Activated CD8-positive, alpha-beta memory T cell treated with anti-CD3 and anti-CD28 coated beads for 24 hours (primary cell): ENCODE data around the gene SYTL1.
A peak's percentile ranks its signal among the peaks of the same experiment; 100 is the strongest.

Experiments used
- DNase-seq: peaks from one replicate; pipeline ENCODE4 v3.0.0-alpha.2; 2020

The SYTL1 gene

GRCh38 chr1:27321813-27322568 is 19.8 kb upstream of the SYTL1 start, which contains the start of gene TMEM222:
TMEM222 (plus strand) TSS chr1:27322163; CDS start chr1:27322198, 35 bp downstream.
- peak; percentile 99 for DNase-seq

- no peak for DNase-seq
These were observed 19.1 kb upstream of the SYTL1 start for GRCh38 chr1:27322569-27323240.

GRCh38 chr1:27325286-27325685 is 16.5 kb upstream of the SYTL1 start:
- DNase-seq, result no peak

- no peak for DNase-seq
These were observed 13.9 kb upstream of the SYTL1 start for GRCh38 chr1:27327964-27328363.

GRCh38 chr1:27330786-27331185 is 11.0 kb upstream of the SYTL1 start:
- DNase-seq, result no peak

- no peak for DNase-seq
These were observed 10.4 kb upstream of the SYTL1 start for GRCh38 chr1:27331426-27331825.

GRCh38 chr1:27331922-27332321 is 9.9 kb upstream of the SYTL1 start:
- no peak for DNase-seq

- DNase-seq, result peak; percentile 80
These were observed 9.1 kb upstream of the SYTL1 start for GRCh38 chr1:27332536-27333281.

- DNase-seq, result no peak
These were observed 8.0 kb upstream of the SYTL1 start for GRCh38 chr1:27333717-27334279.

GRCh38 chr1:27335506-27336422 is 6.1 kb upstream of the SYTL1 start:
- DNase-seq, result no peak

GRCh38 chr1:27336756-27337155 is 5.1 kb upstream of the SYTL1 start:
- no peak for DNase-seq

- DNase-seq, result no peak
These were observed 3.1 kb upstream of the SYTL1 start for GRCh38 chr1:27338751-27339150.

GRCh38 chr1:27339213-27339612 is 2.6 kb upstream of the SYTL1 start:
- no peak for DNase-seq

- peak; percentile 75 for DNase-seq
These were observed 562 bp downstream of the SYTL1 start for GRCh38 chr1:27342391-27342777.

GRCh38 chr1:27342778-27343638 is 1.2 kb downstream of the SYTL1 start:
- peak; percentile 83 for DNase-seq

GRCh38 chr1:27343639-27344025 is 1.8 kb downstream of the SYTL1 start:
- DNase-seq, result no peak

- no peak for DNase-seq
These were observed 3.5 kb downstream of the SYTL1 start for GRCh38 chr1:27345272-27345671.

GRCh38 chr1:27346357-27346756 is 4.5 kb downstream of the SYTL1 start:
- DNase-seq, result no peak

- DNase-seq, result no peak
These were observed 5.3 kb downstream of the SYTL1 start for GRCh38 chr1:27346991-27347624.

- DNase-seq, result peak; percentile 76
These were observed 7.3 kb downstream of the SYTL1 start for GRCh38 chr1:27348861-27349783.
